ENCODE data around the gene PLEKHB1. TPM values are rescaled to one million over a fixed set of nuclear protein-coding genes. Genes with fewer than 3 reads are reported as not detected.

Gene PLEKHB1
- total RNA-seq, 1 experiment from 2014 or later = 37.1 TPM

DNA sequence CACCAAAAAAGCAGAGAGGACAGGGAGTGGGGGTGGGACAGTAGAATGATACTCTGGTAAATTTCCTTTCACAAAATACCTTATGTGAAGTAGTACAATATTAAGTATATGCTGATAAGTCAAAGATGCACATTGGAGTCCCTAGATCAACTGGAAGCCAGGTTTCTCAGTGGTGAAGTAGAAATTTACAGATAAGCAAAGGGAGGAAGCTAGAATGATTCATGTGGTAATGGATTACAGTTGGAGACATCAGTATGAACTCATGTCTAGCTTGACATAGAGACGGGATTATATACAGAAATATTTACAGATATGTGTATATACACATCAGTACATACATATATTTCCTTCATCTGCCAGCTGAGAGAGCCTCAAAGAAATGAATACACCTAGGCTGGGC is 21.5 kb downstream of the PLEKHB1 start:
- no peak overlapping the region for H3K14ac ChIP-seq (ENCODE audit: insufficient read depth, low read length)
- H3K27ac ChIP-seq (ENCODE audit: insufficient read length, low read depth, low read length) = no peak overlapping the region
- Mint-ChIP-seq H3K27ac (no peak overlapping the region), H3K4me3 (no peak overlapping the region), H3K9me3 (no peaks in the 10 kb centered on the region; a peak in 1 of 5 replicates), H3K36me3 (ENCODE audit: insufficient read depth in 1 of 3, low read depth in 3 of 3) (no peaks in the 10 kb centered on the region), H3K27me3 (ENCODE audit: low read depth) (no peaks in the 10 kb centered on the region; the same call in 1 of the 2 replicates), H3K4me1 (peaks cover 4 to 7% of the 10 kb centered on the region in 2 experiments)
- H2BK15ac ChIP-seq (ENCODE audit: low read depth, low read length) = no peak overlapping the region
- no peak overlapping the region for H2BK12ac ChIP-seq (ENCODE audit: insufficient read length, low read depth, low read length)
- H2AFZ ChIP-seq (ENCODE audit: low read length) = no peak overlapping the region
- H3K27me3 ChIP-seq (ENCODE audit: insufficient read depth, low read length) = no peaks in the 10 kb centered on the region
- H4K91ac ChIP-seq (ENCODE audit: insufficient read length, low read depth, low read length) = no peak overlapping the region
- no peaks in the 10 kb centered on the region; the same call in 1 of the 2 replicates for H3K4me1 ChIP-seq (ENCODE audit: insufficient read depth, low read length)
- no peak overlapping the region for H2AK5ac ChIP-seq (ENCODE audit: insufficient read length, low read length)
- H3K4ac ChIP-seq (ENCODE audit: low read depth, low read length) = no peak overlapping the region
- no peaks in the 10 kb centered on the region for H3K79me2 ChIP-seq (ENCODE audit: insufficient read depth, low read length)
- no peak overlapping the region for H3K56ac ChIP-seq (ENCODE audit: insufficient read length, low read depth, low read length)
- no peak overlapping the region for H3K23ac ChIP-seq (ENCODE audit: insufficient read length, low read depth, low read length)
- no peak for DNase-seq
- H3K18ac ChIP-seq (ENCODE audit: insufficient read length, low read depth, low read length) = no peak overlapping the region
- no peak overlapping the region for H2BK20ac ChIP-seq (ENCODE audit: low read depth, low read length, poor library complexity, severe bottlenecking)
- WGBS (ENCODE audit: extremely low coverage, insufficient read length, low lambda C conversion rate) = no CpG with 5 or more reads among the region's 1 CpG
- H3K9me3 ChIP-seq (ENCODE audit: control insufficient read depth, low read depth, low read length) = no peaks in the 10 kb centered on the region
- no peak overlapping the region for H4K8ac ChIP-seq (replicated peaks; ENCODE audit: insufficient read length, low read depth, low read length)
- no peak overlapping the region for H3K9ac ChIP-seq (ENCODE audit: extremely low read depth, insufficient read length, low read length)
- H3K23me2 ChIP-seq (ENCODE audit: insufficient read length, low read depth, low read length, poor library complexity, severe bottlenecking) = no peaks in the 10 kb centered on the region
- no peak overlapping the region for H2BK120ac ChIP-seq (ENCODE audit: low read depth, low read length, poor library complexity, severe bottlenecking)
- no peaks in the 10 kb centered on the region for H3K79me1 ChIP-seq (ENCODE audit: insufficient read depth, low read depth, low read length, poor library complexity, severe bottlenecking)
- H4K20me1 ChIP-seq (ENCODE audit: control insufficient read depth, insufficient read depth, insufficient read length) = no peaks in the 10 kb centered on the region
- TF ChIP-seq, protein P1, sequence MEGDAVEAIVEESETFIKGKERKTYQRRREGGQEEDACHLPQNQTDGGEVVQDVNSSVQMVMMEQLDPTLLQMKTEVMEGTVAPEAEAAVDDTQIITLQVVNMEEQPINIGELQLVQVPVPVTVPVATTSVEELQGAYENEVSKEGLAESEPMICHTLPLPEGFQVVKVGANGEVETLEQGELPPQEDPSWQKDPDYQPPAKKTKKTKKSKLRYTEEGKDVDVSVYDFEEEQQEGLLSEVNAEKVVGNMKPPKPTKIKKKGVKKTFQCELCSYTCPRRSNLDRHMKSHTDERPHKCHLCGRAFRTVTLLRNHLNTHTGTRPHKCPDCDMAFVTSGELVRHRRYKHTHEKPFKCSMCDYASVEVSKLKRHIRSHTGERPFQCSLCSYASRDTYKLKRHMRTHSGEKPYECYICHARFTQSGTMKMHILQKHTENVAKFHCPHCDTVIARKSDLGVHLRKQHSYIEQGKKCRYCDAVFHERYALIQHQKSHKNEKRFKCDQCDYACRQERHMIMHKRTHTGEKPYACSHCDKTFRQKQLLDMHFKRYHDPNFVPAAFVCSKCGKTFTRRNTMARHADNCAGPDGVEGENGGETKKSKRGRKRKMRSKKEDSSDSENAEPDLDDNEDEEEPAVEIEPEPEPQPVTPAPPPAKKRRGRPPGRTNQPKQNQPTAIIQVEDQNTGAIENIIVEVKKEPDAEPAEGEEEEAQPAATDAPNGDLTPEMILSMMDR (conservative IDR thresholded peaks at IDR 0.05) = no peak
- no peak overlapping the region for H2BK5ac ChIP-seq (ENCODE audit: insufficient read length, low read length)
- H3K4me2 ChIP-seq (ENCODE audit: insufficient read depth, insufficient read length, low read length) = no peak overlapping the region
- H4K5ac ChIP-seq (ENCODE audit: insufficient read length, low read depth, low read length) = no peak overlapping the region
- no peak overlapping the region for H3T11ph ChIP-seq (ENCODE audit: low read length)

All from H9 (cell line).